Endometrial microvascular endothelial cells (primary cell): ENCODE results near the gene ENTPD8. TPM values are rescaled to one million over a fixed set of nuclear protein-coding genes. Genes with fewer than 3 reads are reported as not detected.

Experiments used
- in situ Hi-C: cut with HindIII; loops from 2 replicates; pipeline ENCODE4 v1.10.0; 2017; ENCODE audit warnings: low sequenced_read_pairs, low pct_unique_long_range_greater_than_20kb; ENCODE audit errors: inconsistent ontology term
- total RNA-seq: library from RNA; depleted of rRNA; stranded (reverse); fragments of >200 nt; gene quantifications from one replicate; pipeline ENCODE4 v1.2.3, GENCODE V29; 2015; ENCODE audit errors: inconsistent ontology term

Gene ENTPD8, protein sequence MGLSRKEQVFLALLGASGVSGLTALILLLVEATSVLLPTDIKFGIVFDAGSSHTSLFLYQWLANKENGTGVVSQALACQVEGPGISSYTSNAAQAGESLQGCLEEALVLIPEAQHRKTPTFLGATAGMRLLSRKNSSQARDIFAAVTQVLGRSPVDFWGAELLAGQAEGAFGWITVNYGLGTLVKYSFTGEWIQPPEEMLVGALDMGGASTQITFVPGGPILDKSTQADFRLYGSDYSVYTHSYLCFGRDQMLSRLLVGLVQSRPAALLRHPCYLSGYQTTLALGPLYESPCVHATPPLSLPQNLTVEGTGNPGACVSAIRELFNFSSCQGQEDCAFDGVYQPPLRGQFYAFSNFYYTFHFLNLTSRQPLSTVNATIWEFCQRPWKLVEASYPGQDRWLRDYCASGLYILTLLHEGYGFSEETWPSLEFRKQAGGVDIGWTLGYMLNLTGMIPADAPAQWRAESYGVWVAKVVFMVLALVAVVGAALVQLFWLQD
- not detected for total RNA-seq

DNA sequence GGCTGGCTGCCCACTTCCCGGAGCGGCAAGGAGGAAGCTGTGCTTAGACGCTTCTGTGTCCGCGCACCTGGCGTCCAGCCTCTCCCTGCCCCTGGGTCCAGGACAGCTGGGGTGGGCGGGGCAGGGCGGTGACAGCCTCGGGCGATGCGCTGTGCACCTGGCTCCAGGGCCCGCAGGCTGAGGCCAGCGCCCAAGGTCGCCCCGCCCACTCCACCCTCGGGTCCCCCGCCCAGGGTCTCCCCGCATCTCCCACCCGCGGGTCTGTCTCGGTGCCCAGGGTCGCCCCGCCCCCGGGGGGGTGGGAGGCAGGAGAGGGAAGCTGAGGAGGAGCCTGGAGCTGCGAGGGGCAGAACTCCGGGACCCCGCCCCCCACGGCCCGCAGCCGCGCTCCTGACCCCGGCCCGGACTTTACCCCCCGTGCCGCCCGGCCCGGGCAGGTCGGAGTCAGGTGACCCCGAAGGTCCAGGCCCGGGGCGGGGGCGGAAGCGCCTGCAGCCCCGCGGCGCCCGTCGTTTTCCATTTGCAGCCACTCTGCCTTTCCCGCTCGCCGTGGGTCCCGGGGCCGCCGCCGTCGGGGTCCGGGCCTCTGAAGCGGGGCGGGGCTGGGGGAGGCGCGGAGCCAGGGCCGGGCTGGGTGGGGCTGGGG, at the start of gene ENTPD8:
TSS of gene ENTPD8 (minus strand) at position 69 of the 646 bp plus-strand sequence. CDS start 3,072 bp downstream, outside the sequence.
- in situ Hi-C loops: no loop called here

DNA sequence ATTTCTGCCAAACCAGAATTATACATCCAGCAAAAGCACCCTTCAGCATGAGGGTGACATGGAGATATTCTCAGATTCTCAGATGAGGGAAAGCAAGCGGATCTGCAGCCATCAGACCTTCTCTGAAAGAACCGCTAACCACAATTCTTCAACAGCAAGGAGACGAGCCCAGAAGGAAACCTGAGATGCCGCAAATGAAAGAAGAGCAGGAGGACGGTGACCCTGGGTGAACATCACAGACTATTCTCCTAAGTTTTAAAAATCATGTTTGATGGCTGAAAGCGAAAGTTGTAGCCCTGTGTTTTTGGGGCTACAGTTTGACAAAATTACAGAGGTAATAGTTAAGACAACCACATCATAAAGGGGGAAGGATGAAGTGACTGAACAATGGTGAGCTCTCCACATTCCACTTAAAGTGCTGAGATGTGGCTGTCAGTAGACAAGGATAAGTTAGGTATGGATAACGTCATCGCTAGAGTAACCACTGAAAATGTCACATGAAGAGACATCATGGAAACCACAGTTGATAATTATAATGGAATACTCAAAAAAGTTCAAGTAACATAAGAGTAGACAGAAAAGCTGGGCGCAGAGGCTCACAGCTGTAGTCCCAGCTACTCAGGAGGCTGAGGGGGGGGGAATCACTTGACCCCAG, 49.5 kb upstream of the ENTPD8 start:
- in situ Hi-C loops: no loop called here

DNA sequence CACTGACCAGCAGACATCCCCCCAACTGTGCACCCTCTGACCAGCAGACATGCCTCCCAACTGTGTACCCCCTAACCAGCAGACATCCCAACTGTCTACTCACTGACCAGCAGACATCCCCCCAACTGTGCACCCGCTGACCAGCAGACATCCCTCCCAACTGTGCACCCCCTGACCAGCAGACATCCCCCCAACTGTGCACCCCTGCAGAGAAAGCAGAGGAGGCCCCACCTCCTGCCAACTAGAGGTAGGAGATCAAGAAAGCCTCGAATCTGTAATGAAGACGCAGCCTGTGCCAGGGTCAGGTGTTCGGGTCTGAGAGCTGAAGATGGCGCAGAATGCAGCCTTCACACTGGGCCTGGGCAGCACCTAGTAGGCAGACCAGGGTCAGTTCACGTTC, 47.7 kb upstream of the ENTPD8 start:
- in situ Hi-C loops: no loop called here

DNA sequence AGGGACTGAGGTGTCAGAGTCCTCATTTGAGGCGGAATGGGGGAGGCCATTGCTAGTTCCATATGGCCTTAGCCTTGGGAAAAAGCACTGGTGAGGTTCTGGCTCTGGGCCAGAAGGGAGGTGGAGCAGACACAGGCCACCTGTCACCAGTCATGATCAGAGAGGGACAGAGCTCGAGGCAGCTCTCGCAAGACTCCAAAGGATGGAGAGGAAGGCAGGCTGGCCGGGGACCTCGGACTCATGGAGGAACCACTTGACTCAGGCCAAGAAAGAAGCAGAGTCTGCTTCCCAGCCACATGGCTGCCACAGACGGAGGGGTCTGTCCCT, 47.1 kb upstream of the ENTPD8 start:
- in situ Hi-C loops: no loop called here

DNA sequence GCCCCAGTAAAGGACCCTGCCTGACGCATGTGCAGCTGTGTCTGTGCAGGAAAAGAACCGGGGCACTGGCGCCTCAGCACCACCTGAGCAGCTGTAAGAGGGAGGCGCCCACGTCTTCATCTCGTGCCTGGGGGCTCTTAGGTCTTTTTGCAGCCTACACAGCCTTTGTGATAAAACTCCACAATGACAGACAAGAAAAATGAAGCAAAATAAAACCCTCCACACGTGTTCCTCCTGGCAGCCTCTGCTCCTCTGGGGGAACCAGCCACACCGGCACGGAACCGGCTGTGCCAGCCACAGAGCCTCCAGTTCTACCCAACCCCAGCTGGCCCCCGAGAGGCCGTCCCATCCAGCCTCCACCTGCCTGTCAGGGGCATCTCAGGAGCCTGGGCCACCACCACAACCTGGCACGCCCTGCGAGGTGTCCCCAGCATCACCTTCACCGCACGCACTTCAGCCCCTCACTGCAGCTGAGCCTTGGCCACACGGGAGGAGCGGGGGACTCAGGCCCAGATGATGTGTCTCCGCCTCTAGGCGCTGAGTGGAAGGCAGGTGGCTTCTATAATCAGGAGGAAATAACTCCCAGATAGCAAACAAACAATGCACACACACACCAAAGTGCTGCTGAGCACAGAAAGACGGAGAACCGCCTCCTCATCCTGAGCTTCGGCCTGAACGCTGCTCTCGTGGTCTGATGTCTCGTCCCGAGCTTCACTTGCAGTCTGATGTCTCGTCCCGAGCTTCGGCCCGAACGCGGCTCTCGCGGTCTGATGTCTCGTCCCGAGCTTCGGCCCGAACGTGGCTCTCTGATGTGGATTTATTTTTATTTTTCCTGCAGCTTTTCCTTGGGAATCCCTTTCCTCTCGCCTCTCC, 46.5 kb upstream of the ENTPD8 start:
- in situ Hi-C loops: no loop called here

DNA sequence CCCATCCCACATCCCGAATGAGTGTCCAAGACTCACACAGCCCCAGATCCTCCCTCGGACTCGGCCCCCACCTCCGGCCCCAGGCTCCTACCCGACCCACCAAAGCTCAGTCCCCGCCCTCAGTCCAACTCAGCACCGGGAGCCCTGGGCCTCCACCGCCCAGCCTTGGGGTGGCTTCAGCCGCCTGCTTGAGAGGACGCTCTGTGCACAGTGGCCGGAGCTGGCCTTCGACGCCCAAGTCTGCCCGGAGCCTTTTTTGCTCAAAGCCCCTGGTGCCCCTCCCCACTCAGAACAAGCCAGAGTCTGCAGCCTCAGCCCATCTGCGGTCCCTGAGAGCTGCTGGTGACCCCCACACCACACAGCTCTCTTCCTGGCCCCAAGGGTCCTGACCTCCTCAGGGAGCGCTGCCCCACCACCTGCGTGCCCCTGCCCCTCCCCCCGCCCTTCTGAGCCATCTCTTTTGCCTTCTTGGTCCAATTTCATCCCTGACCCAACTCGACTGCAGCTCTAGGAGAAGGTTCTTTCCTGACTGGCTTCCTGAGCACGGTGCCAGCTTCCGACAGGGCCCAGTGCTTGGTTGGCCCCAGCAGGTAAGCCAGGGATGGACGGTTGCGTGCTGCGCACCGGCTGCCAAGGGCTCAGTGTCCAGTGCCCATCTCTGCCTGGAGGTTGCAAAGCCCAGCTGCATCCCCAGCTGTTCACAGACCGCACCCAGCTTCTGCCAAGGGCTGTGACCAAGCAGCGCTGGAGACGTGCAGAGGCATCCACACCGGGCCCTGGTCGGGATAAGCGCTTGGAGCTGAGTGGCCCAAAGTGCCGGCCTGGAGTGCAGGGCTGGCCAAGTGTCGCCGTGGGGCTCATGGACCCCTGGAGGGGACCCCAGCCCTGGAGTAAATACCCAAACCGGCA, 45.6 kb upstream of the ENTPD8 start:
- in situ Hi-C loops: no loop called here

DNA sequence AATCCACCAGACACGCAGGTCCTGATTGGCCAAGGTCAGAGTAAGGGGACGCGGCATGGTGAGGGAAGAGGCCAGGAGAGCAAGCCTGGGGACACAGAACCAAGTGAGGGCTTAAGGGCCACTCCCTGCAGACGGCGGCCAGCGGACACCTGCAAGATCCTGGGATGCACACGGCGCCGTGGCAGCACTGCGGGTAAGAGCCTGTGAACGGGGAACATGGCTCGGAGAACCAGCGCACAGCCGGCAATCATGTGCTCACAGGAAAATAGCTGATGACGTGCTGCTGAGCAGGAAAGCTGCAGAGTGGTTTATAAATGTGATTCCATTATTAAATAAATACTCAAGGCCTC, 45.0 kb upstream of the ENTPD8 start:
- in situ Hi-C loops: no loop called here

DNA sequence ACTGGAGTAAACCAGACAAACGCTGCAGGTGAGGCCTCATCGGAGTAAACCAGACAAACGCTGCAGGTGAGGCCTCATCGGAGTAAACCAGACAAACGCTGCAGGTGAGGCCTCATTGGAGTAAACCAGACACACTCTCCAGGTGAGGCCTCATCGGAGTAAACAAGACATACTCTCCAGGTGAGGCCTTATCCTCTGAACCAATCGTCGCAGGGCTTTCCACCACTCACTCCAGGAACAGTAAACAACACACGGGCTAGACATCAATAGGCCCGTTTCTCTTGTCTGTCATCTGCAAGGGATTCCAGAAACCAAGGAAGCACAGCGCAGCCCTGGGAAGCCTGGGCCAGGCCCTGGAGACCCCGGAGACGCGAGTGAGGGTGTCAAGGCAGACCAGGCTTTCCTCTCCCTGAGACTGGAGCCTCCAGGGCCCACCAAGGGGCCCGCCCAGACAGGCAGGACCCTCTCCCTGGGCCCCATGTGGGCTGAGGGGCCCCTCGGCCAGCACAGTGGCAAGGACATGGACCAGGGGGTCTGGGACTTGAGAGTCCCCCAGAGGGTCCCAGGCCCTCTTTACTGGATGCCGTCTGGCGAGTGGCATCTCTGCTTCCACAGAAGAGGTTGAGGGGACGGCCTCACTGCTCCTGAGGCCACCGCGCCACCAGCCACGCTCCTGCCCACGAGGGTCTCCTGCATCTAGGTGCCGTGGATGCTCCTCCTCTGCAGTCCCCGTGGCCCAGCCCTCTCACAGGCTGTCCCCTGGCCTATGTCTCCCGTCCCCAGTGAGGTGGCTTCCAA, 44.4 kb upstream of the ENTPD8 start:
- in situ Hi-C loops: no loop called here

DNA sequence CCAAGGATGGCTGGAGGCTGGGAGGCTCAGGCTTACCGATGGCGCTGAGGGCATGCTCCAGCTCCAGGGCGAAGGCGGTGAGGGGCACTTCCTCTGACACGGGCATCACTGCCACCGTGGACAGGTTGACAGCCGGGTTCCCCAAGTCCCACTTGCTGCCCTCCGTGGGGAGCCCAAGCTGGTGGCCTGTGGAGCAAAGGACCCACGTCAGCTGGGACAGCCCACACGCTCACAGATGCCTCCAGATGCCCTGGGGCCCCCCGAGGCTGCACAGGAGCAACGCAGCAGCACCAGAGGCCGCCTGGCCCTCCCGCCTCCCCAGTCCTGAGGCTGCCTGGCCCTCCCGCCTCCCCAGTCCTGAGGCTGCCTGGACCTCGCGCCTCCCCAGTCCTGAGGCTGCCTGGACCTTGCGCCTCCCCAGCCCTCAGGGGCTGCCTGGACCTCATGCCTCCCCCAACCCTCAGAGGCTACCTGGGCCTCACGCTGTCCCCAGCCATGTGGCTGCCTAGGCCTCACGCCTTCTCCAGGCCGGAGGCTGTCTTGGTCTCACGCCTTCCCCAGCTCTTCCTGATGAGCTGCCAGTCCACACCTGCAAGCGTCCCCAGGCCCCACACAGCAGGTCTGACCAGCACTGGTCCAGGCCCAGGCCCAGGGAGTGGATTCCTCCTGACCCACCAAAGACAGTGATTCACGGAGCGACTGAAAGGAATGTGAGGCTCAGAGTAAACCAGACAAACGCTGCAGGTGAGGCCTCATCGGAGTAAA, 43.6 kb upstream of the ENTPD8 start:
- in situ Hi-C loops: no loop called here

DNA sequence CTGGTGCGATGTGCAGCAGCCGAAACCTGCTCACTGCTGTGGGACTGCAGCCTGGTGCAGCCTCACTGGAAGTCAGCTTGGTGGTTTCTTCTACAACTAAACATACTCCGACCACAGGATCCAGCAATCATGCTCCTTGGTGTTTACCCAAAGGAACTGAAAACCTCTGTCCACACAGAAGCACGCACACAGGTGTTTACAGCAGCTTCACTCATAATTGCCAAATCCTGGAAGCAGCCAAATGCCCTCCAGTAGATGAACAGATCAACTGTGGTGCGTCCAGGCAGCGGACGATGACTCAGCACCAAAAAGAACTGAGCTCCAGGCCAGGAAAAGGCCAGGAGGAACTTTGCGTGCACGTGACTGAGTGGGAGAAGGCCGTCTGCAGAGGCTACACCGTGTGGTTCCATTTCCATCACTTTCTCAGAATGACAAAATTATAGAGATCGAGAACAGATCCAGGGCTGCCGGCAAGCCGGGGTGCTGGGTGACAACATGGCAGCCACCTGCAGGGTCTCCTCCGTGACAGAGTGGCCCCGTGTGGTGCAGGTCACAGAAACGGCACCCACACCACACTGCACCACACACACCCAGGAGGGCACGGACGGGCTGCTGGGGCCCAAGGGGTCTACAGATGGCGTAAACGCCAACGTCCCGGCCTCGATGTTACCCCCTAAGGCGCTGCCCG, 41.1 kb upstream of the ENTPD8 start:
- in situ Hi-C loops: no loop called here

DNA sequence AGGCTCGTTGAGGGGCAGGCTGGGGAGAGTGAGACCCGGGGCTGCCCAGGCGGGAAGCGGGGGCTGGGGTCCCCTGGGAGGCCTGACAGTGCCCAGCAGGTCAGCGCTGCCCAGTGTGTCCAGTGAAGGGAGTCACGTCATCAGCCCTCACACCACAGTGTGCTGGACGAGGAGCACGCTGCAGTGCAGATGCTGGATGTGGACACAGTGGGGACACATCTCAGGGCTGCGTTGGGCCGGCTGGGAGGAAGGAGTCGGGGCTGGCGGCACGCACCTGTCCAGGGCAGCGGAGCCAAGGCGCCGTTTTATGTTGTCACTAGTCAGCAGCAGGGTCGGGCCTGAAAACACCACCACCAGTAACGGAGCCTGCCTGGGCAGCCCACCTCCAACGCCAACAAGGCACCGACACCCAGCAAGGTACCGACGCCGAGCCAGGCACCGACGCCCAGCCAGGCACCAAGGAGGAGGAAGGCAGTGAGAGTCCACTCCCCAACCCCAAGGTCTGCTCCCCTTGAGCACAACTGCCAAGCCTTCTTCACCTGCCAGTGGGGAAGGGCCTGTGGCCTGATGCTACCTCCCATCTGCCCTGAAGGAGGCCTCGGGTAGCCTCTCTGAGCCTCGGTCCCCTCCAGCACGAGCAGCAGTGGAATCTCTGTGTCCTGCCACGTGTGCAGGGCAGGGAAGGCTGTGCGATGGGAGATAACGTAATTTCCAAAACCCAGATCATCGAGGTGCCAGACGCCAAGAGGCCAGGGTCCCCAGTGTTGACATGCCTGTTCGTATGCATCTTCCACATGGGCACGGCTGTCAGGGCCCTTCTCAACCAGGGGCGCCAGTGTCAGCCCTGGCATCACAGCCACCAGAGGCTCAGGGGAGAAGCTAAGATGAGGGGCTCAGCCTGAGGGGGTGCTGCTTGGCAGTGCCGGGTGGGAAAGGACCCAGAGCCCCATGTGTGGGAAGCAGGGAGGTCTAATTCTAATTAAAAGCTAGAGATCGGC, 39.8 kb upstream of the ENTPD8 start:
- in situ Hi-C loops: no loop called here

DNA sequence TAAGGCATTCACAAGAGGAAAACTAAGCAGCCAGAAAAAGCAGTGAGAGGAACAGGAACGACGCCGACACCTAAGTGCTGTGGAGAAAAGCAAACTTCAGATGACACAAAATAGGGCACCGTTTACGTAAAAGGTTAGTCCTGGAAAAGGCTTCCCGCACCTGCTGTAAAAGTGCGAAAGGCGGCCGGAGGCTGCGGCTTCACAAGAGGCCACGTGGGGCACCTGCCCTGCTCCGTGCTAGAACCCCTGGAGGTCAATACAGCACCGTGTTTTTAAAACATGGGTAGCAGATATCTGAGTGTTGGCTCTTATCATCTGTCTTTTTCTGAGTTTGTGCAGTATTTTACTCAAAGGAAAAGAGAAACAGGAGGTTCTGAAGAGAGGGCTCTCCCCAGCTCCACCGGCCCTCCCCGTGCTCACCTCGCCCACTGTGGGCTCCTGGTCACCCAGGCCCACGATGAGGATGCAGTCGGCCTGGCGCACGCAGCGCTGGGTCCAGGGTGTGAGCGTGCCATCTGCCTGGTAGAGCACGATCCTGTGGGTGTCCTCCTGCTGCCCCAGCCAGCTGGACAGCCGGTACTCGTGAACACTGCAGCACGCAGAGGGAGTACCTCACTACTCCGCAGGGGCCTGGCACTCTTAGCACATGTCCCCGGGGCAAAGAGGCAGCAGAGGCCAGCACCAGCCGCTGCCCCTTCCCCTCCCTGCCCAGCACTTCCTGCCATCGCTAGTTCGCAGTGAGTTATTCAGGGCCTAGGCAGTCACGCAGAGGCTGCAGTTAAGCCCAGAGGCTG, 38.9 kb upstream of the ENTPD8 start:
- in situ Hi-C loops: no loop called here

DNA sequence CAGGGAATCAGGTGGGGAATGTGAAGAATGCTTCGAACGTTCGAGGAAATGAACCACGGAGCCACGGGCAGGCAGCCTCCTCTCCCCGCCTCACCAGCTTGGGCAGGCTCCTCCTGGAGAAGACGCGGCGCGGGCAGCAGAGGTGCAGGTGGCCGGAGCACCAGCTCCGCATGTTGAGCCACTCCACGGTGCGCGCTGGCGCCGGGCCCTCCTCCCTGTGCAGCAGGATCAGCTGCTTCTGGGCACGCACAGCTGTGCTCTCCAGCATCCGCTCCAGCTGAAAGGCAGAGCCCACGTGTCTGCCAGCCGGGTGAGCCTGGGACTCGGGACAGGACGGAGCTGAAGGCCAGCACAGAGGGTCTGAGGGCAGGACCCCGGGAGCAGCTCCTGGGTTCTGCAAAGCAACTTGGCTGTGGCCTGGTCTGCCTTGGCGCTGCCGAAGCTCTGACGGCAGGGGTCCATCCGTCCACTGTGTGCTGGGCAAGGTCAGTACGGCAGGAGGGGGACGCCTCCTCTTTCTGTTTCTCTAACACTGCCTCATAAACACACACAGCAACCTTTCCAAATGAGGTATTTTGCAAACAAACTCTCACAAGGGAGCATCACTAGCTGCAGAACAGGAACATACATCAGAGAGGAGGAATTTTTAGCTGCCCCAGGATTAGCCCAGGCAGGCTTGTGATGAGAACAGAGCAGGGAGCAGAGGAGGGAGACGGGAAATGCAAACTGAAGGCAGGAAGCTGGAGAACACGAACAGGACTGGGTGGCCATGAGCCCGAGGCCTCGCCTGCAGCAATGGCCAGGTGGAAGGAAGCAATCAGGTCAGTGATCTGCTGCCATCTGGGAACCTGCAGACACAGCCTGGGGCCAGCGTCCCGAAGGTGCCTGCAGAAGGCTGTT, 38.1 kb upstream of the ENTPD8 start:
- in situ Hi-C loops: no loop called here

DNA sequence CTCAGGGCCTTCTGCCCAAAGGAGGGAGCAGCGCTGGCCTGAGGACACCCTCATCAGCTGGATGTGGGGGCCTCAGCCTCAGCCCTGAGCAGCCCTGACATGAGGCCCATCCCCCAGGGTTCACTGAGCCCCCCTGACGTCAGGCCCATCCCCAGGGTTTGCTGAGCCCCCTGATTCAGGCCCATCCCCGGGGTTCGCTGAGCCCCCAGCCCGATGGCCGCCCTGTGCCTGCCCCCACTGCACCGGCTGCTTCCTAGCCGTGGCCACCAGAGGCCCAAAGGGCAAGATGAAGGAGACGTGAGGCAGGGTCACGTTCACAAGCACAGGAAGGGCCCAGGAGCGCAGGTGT, 37.4 kb upstream of the ENTPD8 start:
- in situ Hi-C loops: no loop called here
